Stomach (tissue), 19 donors: ENCODE measurements around the gene GSTCD. TPM values are rescaled to one million over a fixed set of nuclear protein-coding genes. Genes with fewer than 3 reads are reported as not detected.
A peak's percentile ranks its signal among the peaks of the same experiment; 100 is the strongest.

ENCODE experiments used
- DNase-seq, 2 donors: peaks; one replicate each; pipeline versions ENCODE4 v3.0.0 to v3.0.0-alpha.2; 2013 to 2019
- H3K27ac ChIP-seq, 5 donors: fragments of 200-600 bp in 4 of 5; sonication (generic) in 4 of 5; one replicate each; pipeline ENCODE4 v1.5.1; 2013 to 2019; ENCODE audit warnings: mild to moderate bottlenecking in 1 of 5, moderate library complexity in 1 of 5
- H3K27me3 ChIP-seq, 3 donors: fragments of 200-600 bp; sonication (generic); one replicate each; pipeline ENCODE4 v1.5.1; 2017 to 2019; ENCODE audit warnings: mixed run types in 1 of 3
- H3K36me3 ChIP-seq, 4 donors: fragments of 200-600 bp; sonication (generic); 1 replicate in 3 of 4; 2 replicates in 1 of 4; pipeline ENCODE4 v1.5.1; 2016 to 2019
- H3K4me1 ChIP-seq, 4 donors: fragments of 200-600 bp; sonication (generic); one replicate each; pipeline ENCODE4 v1.5.1; 2016 to 2019
- H3K4me3 ChIP-seq, 4 donors: fragments of 200-600 bp; sonication (generic) in 3 of 4; one replicate each; pipeline ENCODE4 v1.5.1; 2016 to 2019; ENCODE audit warnings: mild to moderate bottlenecking in 1 of 4
- H3K9me3 ChIP-seq, 4 donors: fragments of 200-600 bp; sonication (generic); one replicate each; pipeline ENCODE4 v1.5.1; 2016 to 2019
- EP300 ChIP-seq: sonication (generic); formaldehyde crosslinking; IDR thresholded peaks from one replicate; pipeline ENCODE4 v1.6.1; 2017; ENCODE audit warnings: antibody characterized with exemption
- POLR2A ChIP-seq, 4 donors: fragments of 450-650 bp; IDR thresholded peaks; one replicate each; pipeline ENCODE4 v1.6.1; 2016; ENCODE audit warnings: antibody characterized with exemption in 4 of 4, control low read depth in 2 of 4, mild to moderate bottlenecking in 1 of 4, moderate library complexity in 1 of 4
- POLR2AphosphoS5 ChIP-seq, 3 donors: sonication (generic); formaldehyde crosslinking; IDR thresholded peaks; one replicate each; pipeline ENCODE4 v1.6.1; 2016; ENCODE audit warnings: antibody characterized with exemption in 3 of 3
- WGBS, 5 donors: extraction: QIAGEN DNeasy Blood & Tissue Kit in 3 of 5; methylation state at CpG; one replicate each; pipeline versions ENCODE4 v1.1.5 to v1.1.7; 2013 to 2018; 5-methylcytosine and 5-hydroxymethylcytosine counted together
- intact Hi-C: fragments of 100-400 bp; cut with DNase I; formaldehyde crosslinking; loops from one replicate; pipeline ENCODE4 v1.15.1; 2023; ENCODE audit warnings: low total_unique reads
- long read RNA-seq, 10 donors: transcript quantifications; one replicate each; lab custom pipeline, GENCODE V29; 2026
- polyA plus RNA-seq, 3 donors: library from polyadenylated mRNA; stranded (reverse); fragments of 200-250 nt; gene quantifications; one replicate each; pipeline ENCODE4 v1.2.3, GENCODE V29; 2013
- total RNA-seq, 5 donors: library from RNA; depleted of rRNA; stranded (reverse); fragments of >200 nt; gene quantifications; one replicate each; pipeline versions ENCODE4 v1.1.0 to v1.2.3, GENCODE V29; 2014 to 2016
- TF ChIP-seq, protein P1 (sequence below), 7 experiments: fragments of 450-650 bp in 4 of 7; fragments of 200-600 bp in 3 of 7; sonication (generic) in 3 of 7; IDR thresholded peaks; one replicate each; pipeline ENCODE4 v1.5.1; 2016 to 2019; ENCODE audit warnings: antibody characterized with exemption in 7 of 7, control low read depth in 2 of 7, mild to moderate bottlenecking in 1 of 7
- donor health status: healthy with polysubstance abuse.
- donor health status: Bipolar disorder and iron deficiency.
- donor health status: healthy.

Gene GSTCD, protein sequence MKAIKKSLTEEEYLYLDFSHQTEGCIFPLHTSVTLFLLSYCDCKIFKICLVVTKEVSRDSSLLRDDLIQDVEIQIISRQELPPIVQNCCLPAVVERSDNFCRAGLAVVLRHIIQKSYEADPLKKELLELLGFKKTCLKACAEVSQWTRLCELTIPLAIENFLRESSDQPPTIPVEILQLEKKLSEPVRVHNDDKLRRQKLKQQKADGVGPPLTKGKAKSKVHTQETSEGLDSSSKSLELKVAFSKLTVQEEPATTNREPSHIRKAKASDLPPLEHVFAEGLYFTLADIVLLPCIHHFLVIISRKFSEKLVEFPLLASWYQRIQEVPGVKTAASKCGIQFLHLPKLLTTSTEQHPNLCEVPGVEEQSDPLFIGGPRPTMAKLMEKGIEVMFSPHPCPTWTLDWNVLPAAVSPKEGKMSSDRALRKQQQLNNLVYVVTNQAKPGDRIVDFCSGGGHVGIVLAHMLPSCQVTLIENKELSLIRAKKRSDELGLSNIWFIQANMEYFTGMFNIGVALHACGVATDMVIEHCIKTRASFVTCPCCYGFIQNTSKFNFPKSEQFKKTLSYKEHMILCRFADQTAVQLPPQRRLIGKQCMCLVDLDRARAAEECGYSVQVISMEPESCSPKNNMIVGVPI
- total RNA-seq (100 to 1,000 TPM in 1 of 5 donors, 10 to 100 TPM in 2, 1 to 10 TPM in 2; 4.8 to 129 (median 11.1) TPM), polyA plus RNA-seq (1 to 10 TPM; 1.6 to 8.2 (median 2.1) TPM)
- long read RNA-seq, donor 1 = 0 reads
- long read RNA-seq, donor 2, full-length matches to known transcripts = 3 of 3 reads
- long read RNA-seq, donor 2, partial matches to known transcripts = 0 of 3 reads
- long read RNA-seq, donor 2, other reads (novel, unspliced or antisense) = 0 of 3 reads
- long read RNA-seq, donor 3 = 0 reads
- long read RNA-seq, donor 4 = 0 reads
- long read RNA-seq, donor 5 = 0 reads
- long read RNA-seq, donor 6, partial matches to known transcripts = 0 of 1 reads
- long read RNA-seq, donor 6, other reads (novel, unspliced or antisense) = 0 of 1 reads
- long read RNA-seq, donor 7 = 0 reads
- long read RNA-seq, donor 8, full-length matches to known transcripts = 1 of 1 reads
- long read RNA-seq, donor 8, partial matches to known transcripts = 0 of 1 reads
- long read RNA-seq, donor 8, other reads (novel, unspliced or antisense) = 0 of 1 reads
- long read RNA-seq, donor 9, full-length matches to known transcripts = 1 of 1 reads
- long read RNA-seq, donor 9, partial matches to known transcripts = 0 of 1 reads
- long read RNA-seq, donor 9, other reads (novel, unspliced or antisense) = 0 of 1 reads
- long read RNA-seq, donor 10 = 0 reads

DNA sequence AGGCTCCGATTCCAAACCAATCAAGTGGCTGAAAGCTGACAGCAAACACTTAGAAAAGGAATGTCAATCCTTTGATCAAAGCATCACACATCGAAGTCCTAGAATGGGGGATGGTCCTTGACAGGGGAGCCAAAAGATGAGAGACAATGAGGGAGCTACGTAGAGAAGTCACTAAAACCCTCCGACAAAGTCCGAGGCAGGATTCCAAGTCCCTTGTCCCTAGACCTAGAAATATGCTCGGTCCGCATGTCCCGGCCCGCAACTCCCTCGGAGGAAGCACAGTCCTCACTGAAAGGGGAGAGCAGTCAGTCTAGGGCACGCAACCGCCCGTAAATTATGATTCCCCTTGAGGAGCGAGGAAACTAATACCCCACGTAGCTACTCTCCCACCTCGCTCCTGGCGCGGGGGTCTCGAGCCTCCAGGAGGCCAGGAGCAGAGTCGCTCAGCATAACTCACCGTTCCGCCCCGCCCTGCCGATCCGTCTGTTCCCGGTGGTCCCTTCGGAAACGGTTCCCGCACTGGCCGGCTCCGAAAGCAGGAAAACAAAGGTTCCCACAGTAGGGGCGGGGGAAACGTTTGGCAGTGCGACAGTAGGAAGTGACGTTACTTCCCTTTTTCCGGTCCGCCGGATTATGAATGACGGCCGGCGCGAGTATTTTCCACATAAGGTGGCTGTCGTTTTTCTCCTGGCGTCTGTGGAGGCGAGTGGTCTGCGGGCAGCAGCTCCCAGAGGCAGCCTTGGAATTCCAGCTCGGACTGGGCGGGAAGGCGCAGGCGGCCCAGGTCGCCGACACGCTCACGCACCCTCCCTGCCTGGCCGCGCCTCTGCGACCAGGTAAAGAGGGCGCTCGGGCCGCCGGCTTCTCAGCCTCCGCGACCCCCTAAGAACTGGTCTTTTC is at the start of gene GSTCD, which contains the start of gene INTS12:
TSS of gene GSTCD (plus strand) at position 604 of the 900 bp plus-strand sequence. CDS start 8,830 bp downstream, outside the sequence.
TSS of gene INTS12 (minus strand) at position 509 of the 900 bp plus-strand sequence. CDS start 8,684 bp downstream, outside the sequence.
- Histone ChIP-seq H3K36me3 (peaks cover 0 to 2% (median 0%) of the 10 kb centered on the region in 4 donors), H3K9me3 (no peaks in the 10 kb centered on the region), H3K27ac (peak within 1 kb of the TSS; percentile 87 to 93 (median 91)), H3K27me3 (no peaks in the 10 kb centered on the region), H3K4me3 (peak within 1 kb of the TSS; percentile 74 to 90 (median 80)), H3K4me1 (peaks cover 17 to 62% (median 40%) of the 10 kb centered on the region in 4 donors)
- intact Hi-C loops = loop anchor here (10.0 kb wide), 1 partner anchor 194 kb away; no protein-coding TSS in a partner anchor
- WGBS, 5 donors = 0 to 1% (median 0%) methylated on average over 39 to 63 of the region's 63 CpGs
- peak; percentile 95 to 97 for DNase-seq
- TF ChIP-seq POLR2AphosphoS5 (IDR thresholded peaks at IDR 0.05) = peak; percentile 87 to 96 (median 90)
- no peak for TF ChIP-seq EP300
- TF ChIP-seq POLR2A (IDR thresholded peaks at IDR 0.05) = peak in 1 of 4 donors; percentile 23

DNA sequence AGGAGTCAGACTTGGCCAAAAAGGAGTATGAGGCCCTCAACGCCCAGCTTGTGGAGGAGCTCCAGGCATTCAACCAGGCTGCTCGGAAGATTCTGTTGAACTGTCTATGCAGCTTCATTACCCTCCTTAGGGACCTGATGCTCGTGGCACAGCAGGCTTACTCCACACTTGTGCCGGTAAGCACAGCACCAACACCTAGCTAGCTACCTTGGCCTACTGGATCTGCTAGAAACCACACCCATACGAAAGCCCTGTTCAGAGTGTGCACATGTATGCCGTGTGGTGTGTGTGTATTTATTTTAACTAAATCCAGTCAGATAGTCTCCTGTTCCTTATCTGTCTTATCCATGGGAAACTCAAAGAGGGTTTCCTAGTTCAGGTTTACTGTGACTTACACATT is 49.4 kb upstream of the GSTCD start:
- intact Hi-C loops = no loop called here
- Histone ChIP-seq H3K27ac (no peak overlapping the region), H3K4me3 (no peak overlapping the region), H3K36me3 (no peaks in the 10 kb centered on the region), H3K27me3 (no peaks in the 10 kb centered on the region), H3K4me1 (peaks cover 0 to 8% (median 2%) of the 10 kb centered on the region in 4 donors), H3K9me3 (no peaks in the 10 kb centered on the region)
- TF ChIP-seq, protein P1, sequence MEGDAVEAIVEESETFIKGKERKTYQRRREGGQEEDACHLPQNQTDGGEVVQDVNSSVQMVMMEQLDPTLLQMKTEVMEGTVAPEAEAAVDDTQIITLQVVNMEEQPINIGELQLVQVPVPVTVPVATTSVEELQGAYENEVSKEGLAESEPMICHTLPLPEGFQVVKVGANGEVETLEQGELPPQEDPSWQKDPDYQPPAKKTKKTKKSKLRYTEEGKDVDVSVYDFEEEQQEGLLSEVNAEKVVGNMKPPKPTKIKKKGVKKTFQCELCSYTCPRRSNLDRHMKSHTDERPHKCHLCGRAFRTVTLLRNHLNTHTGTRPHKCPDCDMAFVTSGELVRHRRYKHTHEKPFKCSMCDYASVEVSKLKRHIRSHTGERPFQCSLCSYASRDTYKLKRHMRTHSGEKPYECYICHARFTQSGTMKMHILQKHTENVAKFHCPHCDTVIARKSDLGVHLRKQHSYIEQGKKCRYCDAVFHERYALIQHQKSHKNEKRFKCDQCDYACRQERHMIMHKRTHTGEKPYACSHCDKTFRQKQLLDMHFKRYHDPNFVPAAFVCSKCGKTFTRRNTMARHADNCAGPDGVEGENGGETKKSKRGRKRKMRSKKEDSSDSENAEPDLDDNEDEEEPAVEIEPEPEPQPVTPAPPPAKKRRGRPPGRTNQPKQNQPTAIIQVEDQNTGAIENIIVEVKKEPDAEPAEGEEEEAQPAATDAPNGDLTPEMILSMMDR (IDR thresholded peaks at IDR 0.05) = no peak
- TF ChIP-seq EP300 (no peak), POLR2AphosphoS5 (IDR thresholded peaks at IDR 0.05) (no peak), POLR2A (IDR thresholded peaks at IDR 0.05) (no peak)
- 47 to 61% (median 51%) methylated on average over 6 of the region's 6 CpGs for WGBS, 5 donors
- no peak for DNase-seq

DNA sequence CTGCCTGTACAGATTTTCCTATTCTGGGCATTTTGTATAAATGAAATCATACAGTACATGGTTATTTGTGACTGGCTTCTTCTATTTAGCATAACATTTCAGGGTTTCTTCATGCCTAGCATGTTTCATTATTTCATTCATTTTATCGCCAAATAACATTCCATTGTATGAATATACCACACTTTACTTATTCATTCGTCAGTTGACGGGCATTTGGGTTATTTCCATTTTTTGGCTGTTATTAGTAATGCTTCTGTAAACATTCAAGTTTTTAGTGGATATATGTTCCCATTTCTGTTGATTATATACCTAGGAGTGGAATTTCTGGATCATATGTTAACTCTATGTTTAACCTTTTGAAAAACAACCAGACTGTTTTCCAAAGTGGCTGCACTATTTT is 47.6 kb upstream of the GSTCD start:
- TF ChIP-seq POLR2A (IDR thresholded peaks at IDR 0.05) (no peak), POLR2AphosphoS5 (IDR thresholded peaks at IDR 0.05) (no peak), EP300 (no peak)
- TF ChIP-seq, protein P1 (IDR thresholded peaks at IDR 0.05) = no peak
- WGBS, 5 donors = 82 to 96% (median 92%) methylated on average over 3 of the region's 3 CpGs
- DNase-seq = no peak
- H3K27me3 ChIP-seq = no peaks in the 10 kb centered on the region
- peaks cover 0 to 8% (median 2%) of the 10 kb centered on the region in 4 donors for H3K4me1 ChIP-seq
- no peaks in the 10 kb centered on the region for H3K36me3 ChIP-seq
- no peak overlapping the region for H3K4me3 ChIP-seq
- no peak overlapping the region for H3K27ac ChIP-seq
- intact Hi-C loops = no loop called here
- H3K9me3 ChIP-seq = no peaks in the 10 kb centered on the region
